Uterus (tissue), 2 donors: Measurements from ENCODE around the gene TRIM33.

Source experiments
- CTCF ChIP-seq, 4 experiments: fragments of 200-600 bp in 2 of 4; fragments of 450-650 bp in 2 of 4; sonication (generic) in 2 of 4; IDR thresholded peaks; one replicate each; pipeline ENCODE4 v1.5.1; 2016 to 2019; ENCODE audit warnings: antibody characterized with exemption in 4 of 4, mild to moderate bottlenecking in 2 of 4, moderate library complexity in 1 of 4
- POLR2A ChIP-seq, 2 donors: fragments of 450-650 bp; IDR thresholded peaks; one replicate each; pipeline ENCODE4 v1.6.1; 2016; ENCODE audit warnings: antibody characterized with exemption in 2 of 2, mild to moderate bottlenecking in 1 of 2, moderate library complexity in 1 of 2

- TF ChIP-seq CTCF (IDR thresholded peaks at IDR 0.05) (no peak), POLR2A (IDR thresholded peaks at IDR 0.05) (no peak)
Observed at GRCh38 chr1:114427612-114428011, 83.4 kb downstream of the TRIM33 start.
